GM12872 (cell line): ENCODE measurements around the gene ATP6V0C.

Source experiments
- CTCF ChIP-seq: IDR thresholded peaks from 3 replicates; pipeline ENCODE4 v1.5.1; 2011; ENCODE audit warnings: low read depth, mild to moderate bottlenecking, low read length, moderate library complexity; ENCODE audit not compliant: insufficient read depth

ATP6V0C gene

GRCh38 chr16:2489581-2489980, 24.2 kb upstream of the ATP6V0C start:
- TF ChIP-seq CTCF = no peak

- no peak for TF ChIP-seq CTCF
These were observed 23.3 kb upstream of the ATP6V0C start for GRCh38 chr16:2490190-2491105.

DNA sequence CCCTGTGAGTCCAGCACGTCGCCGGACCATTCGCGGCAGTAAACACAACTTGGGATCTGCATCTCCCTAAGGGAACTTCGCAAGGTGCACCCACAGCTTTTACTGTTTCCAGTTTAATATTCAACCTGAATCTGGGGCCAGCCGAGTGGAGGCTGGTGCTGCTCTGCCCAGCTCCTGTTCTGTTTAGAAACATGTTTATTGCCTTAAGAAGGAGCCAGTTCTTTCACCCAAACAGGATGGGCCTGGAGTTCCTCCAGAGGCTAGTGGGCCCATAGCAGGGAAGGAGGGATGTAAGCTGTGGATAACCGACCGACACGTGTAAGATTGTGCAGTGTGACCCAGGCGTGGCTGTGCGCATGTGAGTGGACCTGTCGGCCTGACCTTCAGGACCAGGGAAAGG, 21.5 kb upstream of the ATP6V0C start:
- no peak for TF ChIP-seq CTCF

DNA sequence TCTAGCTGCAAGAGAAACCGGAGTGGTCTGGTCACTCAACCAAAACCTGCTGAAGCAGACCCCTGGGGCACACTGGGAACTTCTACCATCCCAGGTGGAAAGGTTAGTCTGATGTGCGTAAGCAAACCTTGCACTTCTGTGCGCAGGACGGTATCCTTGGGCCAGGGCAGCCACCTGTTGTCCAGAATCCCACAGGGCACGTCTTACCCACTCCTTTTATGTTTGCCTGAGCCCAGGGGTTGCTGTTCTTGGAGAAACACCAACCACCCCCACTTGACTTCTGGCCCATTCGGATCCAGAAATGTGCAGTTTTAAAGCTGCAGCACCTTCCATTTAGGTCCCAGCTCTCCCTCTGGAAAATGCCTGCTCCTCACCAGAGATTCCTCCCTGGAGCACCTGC, 20.1 kb upstream of the ATP6V0C start:
- no peak for TF ChIP-seq CTCF

DNA sequence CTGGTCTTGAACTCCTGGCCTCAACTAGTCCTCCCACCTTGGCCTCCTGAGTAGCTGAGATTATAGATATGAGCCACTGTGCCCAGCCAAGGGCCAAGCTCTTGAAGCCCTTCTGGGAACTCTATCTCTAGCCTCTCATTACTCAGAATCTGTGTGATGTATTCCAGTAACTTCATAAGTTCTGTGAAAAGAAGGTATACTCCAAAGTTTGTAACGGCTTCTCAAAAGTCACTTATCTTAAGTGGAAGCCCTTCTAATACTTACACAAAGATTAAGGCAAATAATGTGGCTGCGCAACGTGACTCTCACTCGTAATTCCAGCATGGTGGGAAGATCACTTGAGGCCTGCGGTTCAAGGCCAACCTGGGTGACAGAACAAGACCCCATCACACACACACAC, 19.1 kb upstream of the ATP6V0C start:
- no peak for TF ChIP-seq CTCF

GRCh38 chr16:2495041-2495440, 18.7 kb upstream of the ATP6V0C start:
- no peak for TF ChIP-seq CTCF

DNA sequence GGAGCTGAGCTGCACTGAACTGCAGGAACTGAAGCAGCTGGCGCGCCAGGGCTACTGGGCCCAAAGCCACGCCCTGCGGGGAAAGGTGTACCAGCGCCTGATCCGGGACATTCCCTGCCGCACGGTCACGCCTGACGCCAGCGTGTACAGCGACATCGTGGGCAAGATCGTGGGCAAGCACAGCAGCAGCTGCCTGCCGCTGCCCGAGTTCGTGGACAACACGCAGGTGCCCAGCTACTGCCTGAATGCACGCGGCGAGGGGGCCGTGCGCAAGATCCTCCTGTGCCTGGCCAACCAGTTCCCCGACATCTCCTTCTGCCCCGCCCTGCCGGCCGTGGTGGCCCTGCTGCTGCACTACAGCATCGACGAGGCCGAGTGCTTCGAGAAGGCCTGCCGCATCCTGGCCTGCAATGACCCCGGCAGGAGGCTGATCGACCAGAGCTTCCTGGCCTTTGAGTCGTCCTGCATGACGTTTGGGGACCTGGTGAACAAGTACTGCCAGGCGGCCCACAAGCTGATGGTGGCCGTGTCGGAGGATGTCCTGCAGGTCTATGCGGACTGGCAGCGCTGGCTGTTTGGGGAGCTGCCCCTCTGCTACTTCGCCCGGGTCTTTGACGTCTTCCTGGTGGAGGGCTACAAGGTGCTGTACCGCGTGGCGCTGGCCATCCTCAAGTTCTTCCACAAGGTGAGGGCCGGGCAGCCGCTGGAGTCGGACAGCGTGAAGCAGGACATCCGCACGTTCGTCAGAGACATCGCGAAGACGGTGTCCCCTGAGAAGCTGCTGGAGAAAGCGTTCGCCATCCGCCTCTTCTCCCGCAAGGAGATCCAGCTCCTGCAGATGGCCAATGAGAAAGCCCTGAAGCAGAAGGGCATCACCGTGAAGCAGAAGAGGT, 17.3 kb upstream of the ATP6V0C start:
- no peak for TF ChIP-seq CTCF
